PC-9 (cell line): ENCODE measurements around the gene MTA1. TPM values are rescaled to one million over a fixed set of nuclear protein-coding genes. Genes with fewer than 3 reads are reported as not detected.

Experiments
- BruUV-seq: library from RNA; stranded (reverse); fragments of 400-500 nt; replicated peaks from 2 replicates; lab custom pipeline; 2021; lab: Mats Ljungman, UMichigan
- CTCF ChIA-PET: fragments of 300-600 bp; sonication (Branson Sonifier 250); formaldehyde crosslinking; loops from one replicate; lab custom pipeline; 2022; ENCODE audit warnings: antibody characterized with exemption; lab: Charles Lee
- POLR2A ChIA-PET: fragments of 300-600 bp; sonication (Branson Sonifier 250); formaldehyde crosslinking; loops from one replicate; lab custom pipeline; 2022; ENCODE audit warnings: antibody characterized with exemption; ENCODE audit not compliant: unreplicated experiment; lab: Charles Lee
- DNase-seq, 2 experiments: peaks; one replicate each; pipeline versions ENCODE4 v3.0.0 to v3.0.0-alpha.2; 2015 to 2022; ENCODE audit warnings: mixed read lengths in 1 of 2
- H2AFZ ChIP-seq: fragments of 200-600 bp; sonication (generic); 2 replicates; pipeline ENCODE4 v1.8.1; 2017; ENCODE audit warnings: antibody characterized with exemption
- H3F3A ChIP-seq: fragments of 200-600 bp; sonication (generic); 2 replicates; pipeline ENCODE4 v1.8.1; 2017; ENCODE audit warnings: antibody characterized with exemption, mild to moderate bottlenecking, low read depth; ENCODE audit not compliant: insufficient read depth
- H3K27ac ChIP-seq: fragments of 200-600 bp; sonication (generic); 2 replicates; pipeline ENCODE4 v1.6.1; 2016; ENCODE audit warnings: mixed run types
- H3K27me3 ChIP-seq: fragments of 200-600 bp; sonication (generic); 2 replicates; pipeline ENCODE4 v1.6.1; 2016; ENCODE audit warnings: low read depth, mixed run types; ENCODE audit not compliant: insufficient read depth
- H3K36me3 ChIP-seq: fragments of 200-600 bp; sonication (generic); 2 replicates; pipeline ENCODE4 v1.6.1; 2016; ENCODE audit warnings: low read depth, mixed run types
- H3K4me1 ChIP-seq: fragments of 200-600 bp; sonication (generic); replicated peaks from 2 replicates; pipeline ENCODE4 v1.6.1; 2016; ENCODE audit warnings: mixed run types; ENCODE audit not compliant: insufficient read depth
- H3K4me2 ChIP-seq: fragments of 200-600 bp; sonication (generic); 2 replicates; pipeline ENCODE4 v1.6.1; 2017; ENCODE audit warnings: mixed run types
- H3K4me3 ChIP-seq: fragments of 200-600 bp; sonication (generic); 2 replicates; pipeline ENCODE4 v1.6.1; 2016; ENCODE audit warnings: mixed run types
- H3K79me2 ChIP-seq: fragments of 200-600 bp; sonication (generic); 2 replicates; pipeline ENCODE4 v1.6.1; 2017; ENCODE audit warnings: low read depth, mixed run types
- H3K9me2 ChIP-seq: fragments of 200-600 bp; sonication (generic); 2 replicates; pipeline ENCODE4 v1.8.1; 2017; ENCODE audit warnings: mild to moderate bottlenecking; ENCODE audit not compliant: insufficient read depth
- H3K9me3 ChIP-seq: fragments of 200-600 bp; sonication (generic); 2 replicates; pipeline ENCODE4 v1.8.1; 2016; ENCODE audit warnings: low read depth; ENCODE audit not compliant: insufficient read depth
- H4K20me1 ChIP-seq: fragments of 200-600 bp; sonication (generic); 2 replicates; pipeline ENCODE4 v1.8.1; 2017; ENCODE audit not compliant: insufficient read depth
- CTCF ChIP-seq: fragments of 200-600 bp; sonication (generic); conservative IDR thresholded peaks from 2 replicates; pipeline ENCODE4 v1.6.1; 2017; ENCODE audit warnings: mixed run types, antibody characterized with exemption, mild to moderate bottlenecking, moderate library complexity
- EZH2 ChIP-seq: fragments of 200-600 bp; sonication (generic); IDR thresholded peaks from 2 replicates; pipeline ENCODE4 v1.8.0; 2017; ENCODE audit warnings: antibody characterized with exemption, low read depth
- intact Hi-C: fragments of 100-400 bp; cut with micrococcal nuclease; formaldehyde crosslinking; loops from one replicate; pipeline ENCODE4 v1.10.0; 2022; ENCODE audit not compliant: unreplicated experiment
- total RNA-seq: library from RNA; stranded (reverse); gene quantifications from 2 replicates; pipeline ENCODE4 v1.2.3, GENCODE V29; 2021

The MTA1 gene
- total RNA-seq, 1 experiment from 2014 or later, result 124 TPM

- Histone ChIP-seq H3K27me3 (no peaks in the 10 kb centered on the region), H3K36me3 (no peaks in the 10 kb centered on the region), H3K9me3 (no peaks in the 10 kb centered on the region), H3K4me2 (peak overlapping the region; percentile 87), H3K4me1 (peaks cover 32% of the 10 kb centered on the region), H3K4me3 (peak overlapping the region; percentile 50; the same call in 1 of the 2 replicates), H3K9me2 (no peaks in the 10 kb centered on the region), H3K27ac (no peak overlapping the region), H3K79me2 (0 out of 2 replicates have a peak, but pooled peaks cover 5% of the 10 kb centered on the region), H3F3A (peaks cover 13% of the 10 kb centered on the region; the same call in 1 of the 2 replicates), H4K20me1 (peaks cover 6% of the 10 kb centered on the region), H2AFZ (no peak overlapping the region)
- intact Hi-C loops, result loop anchor here (2.0 kb wide), 1 partner anchor 39 kb away; no protein-coding TSS in a partner anchor
- TF ChIP-seq CTCF (no peak), EZH2 (no peak)
- peak in 1 of 2 experiments; percentile 45 for DNase-seq
- BruUV-seq, result no TSS peak
- ChIA-PET POLR2A (no interaction called here), CTCF (no interaction called here)
Observed at GRCh38 chr14:105487986-105488777, 68.6 kb downstream of the MTA1 start.

DNA sequence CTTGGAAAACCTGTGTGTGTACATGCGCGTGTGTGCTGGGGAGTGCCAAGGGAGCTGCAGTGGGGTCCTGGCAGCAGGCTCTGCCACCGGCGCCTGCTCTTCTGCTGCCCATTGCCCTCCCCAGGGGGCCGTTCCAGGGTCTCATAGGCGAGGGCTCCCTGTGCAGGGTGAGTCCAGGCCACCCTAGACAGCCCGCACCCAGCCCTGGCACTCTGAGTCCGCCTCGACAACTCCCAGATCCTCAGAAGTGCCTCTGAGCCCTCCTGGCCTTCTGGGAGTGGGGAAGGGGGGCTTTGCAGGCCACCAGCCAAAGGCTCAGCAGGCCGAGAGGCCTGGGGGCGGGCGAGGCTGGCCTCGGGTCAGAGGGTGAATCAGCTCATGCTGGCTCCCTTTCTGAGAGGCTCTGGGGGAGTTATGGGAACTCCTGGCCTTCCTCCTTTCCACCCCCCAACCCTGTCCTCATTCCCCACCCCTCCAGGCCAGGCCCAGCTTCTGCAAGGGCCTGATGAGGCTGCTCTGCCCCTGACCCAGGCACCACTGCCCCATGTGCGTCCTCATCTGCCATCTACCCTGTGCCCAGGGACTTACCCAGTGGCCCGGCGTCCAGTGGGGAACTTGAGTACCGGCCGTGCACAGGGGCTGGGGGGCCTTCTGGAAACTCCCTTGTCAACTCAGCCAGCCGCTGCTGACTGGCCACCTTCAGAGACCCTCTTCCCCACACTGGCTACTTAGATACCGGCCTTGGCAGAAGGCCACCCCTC lies 69.3 kb downstream of the MTA1 start:
- peak overlapping the region; percentile 87 for H3K4me2 ChIP-seq
- H3K9me2 ChIP-seq, result no peaks in the 10 kb centered on the region
- no peak overlapping the region for H2AFZ ChIP-seq
- H3K36me3 ChIP-seq, result no peaks in the 10 kb centered on the region
- H3K9me3 ChIP-seq, result no peaks in the 10 kb centered on the region
- H3F3A ChIP-seq, result peaks cover 13% of the 10 kb centered on the region; the same call in 1 of the 2 replicates
- H3K27me3 ChIP-seq, result no peaks in the 10 kb centered on the region
- 0 out of 2 replicates have a peak, but pooled peaks cover 5% of the 10 kb centered on the region for H3K79me2 ChIP-seq
- TF ChIP-seq CTCF (no peak), EZH2 (no peak)
- CTCF ChIA-PET, result interaction anchor here (0.6 to 1.8 kb wide), 4 partner anchors 8 to 170 kb away, joined by 3 to 13 read pairs (median 8); no protein-coding TSS in a partner anchor
- H4K20me1 ChIP-seq, result peaks cover 6% of the 10 kb centered on the region
- no TSS peak for BruUV-seq
- POLR2A ChIA-PET, result no interaction called here
- H3K4me3 ChIP-seq, result peak overlapping the region; percentile 64; the same call in 1 of the 2 replicates
- no peak overlapping the region for H3K27ac ChIP-seq
- H3K4me1 ChIP-seq, result peaks cover 28% of the 10 kb centered on the region
- DNase-seq, result no peak
- intact Hi-C loops, result loop anchor here (1.0 to 2.0 kb wide), 2 partner anchors 8 to 40 kb away; no protein-coding TSS in a partner anchor
